Right ventricle myocardium superior (tissue), 1 donor: ENCODE measurements around the gene RHOC. TPM values are rescaled to one million over a fixed set of nuclear protein-coding genes. Genes with fewer than 3 reads are reported as not detected.

Experiments used
- ATAC-seq: fragments of 200-7000 bp; cut with Tn5 transposase; one replicate; pipeline ENCODE4 v1.9.1; 2020; ENCODE audit warnings: mild to moderate bottlenecking; ENCODE audit not compliant: poor library complexity
- DNase-seq: peaks from one replicate; pipeline ENCODE4 v3.0.0-alpha.2; 2020
- intact Hi-C: fragments of 100-400 bp; cut with DNase I; formaldehyde crosslinking; loops from one replicate; pipeline ENCODE4 v1.11.2; 2022
- total RNA-seq: library from RNA; stranded (reverse); fragmentation: NEBNext Ultra II Directional; extraction: Animal tissue kit (Norgen Biotek cat#: 25700); gene quantifications from one replicate; pipeline ENCODE4 v1.2.1, GENCODE V29; 2021
- donor health status: DM: no; HTN: yes; CAD: no; lungs with severe emphysema.

Gene RHOC
- total RNA-seq, 1 donor from 2014 or later = 98.2 TPM

GRCh38 chr1:112693821-112694220 lies 13.1 kb downstream of the RHOC start:
- no peak for ATAC-seq
- intact Hi-C loops = no loop called here
- no peak for DNase-seq

DNA sequence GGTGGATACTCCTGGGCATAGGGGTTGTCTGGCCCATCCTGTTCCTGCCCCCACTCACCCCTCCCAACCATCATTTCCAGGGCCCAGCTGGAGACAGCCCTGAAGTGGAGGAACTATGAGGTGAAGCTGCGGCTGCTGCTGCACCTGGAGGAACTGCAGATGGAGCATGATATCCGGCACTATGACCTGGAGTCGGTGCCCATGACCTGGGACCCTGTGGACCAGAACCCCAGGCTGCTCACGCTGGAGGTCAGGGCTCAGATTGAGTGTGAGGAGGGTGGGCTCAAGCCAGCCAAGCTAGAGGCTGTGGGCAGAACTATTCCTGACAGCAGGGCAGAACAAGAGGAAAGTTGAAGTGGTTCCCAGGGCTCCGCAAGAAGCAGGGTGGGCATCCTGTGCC lies 14.2 kb downstream of the RHOC start:
- ATAC-seq (no peak), DNase-seq (no peak)
- intact Hi-C loops = no loop called here

DNA sequence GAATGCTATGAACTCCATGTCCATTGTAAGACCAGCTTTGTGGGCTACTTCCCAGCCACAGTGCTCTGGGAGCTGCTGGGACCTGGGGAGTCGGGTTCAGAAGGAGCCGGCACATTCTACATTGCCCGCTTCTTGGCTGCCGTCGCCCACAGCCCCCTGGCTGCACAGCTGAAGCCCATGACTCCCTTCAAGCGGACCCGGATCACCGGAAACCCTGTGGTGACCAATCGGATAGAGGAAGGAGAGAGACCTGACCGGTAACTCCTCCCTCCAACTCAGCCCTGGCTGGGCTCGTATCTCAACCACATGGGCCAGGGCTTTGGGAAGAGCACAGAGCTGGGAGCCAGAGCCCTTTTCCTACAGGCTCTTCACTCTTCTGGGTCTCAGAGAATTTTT lies 17.1 kb downstream of the RHOC start:
- DNase-seq = no peak
- intact Hi-C loops = no loop called here
- ATAC-seq = no peak

DNA sequence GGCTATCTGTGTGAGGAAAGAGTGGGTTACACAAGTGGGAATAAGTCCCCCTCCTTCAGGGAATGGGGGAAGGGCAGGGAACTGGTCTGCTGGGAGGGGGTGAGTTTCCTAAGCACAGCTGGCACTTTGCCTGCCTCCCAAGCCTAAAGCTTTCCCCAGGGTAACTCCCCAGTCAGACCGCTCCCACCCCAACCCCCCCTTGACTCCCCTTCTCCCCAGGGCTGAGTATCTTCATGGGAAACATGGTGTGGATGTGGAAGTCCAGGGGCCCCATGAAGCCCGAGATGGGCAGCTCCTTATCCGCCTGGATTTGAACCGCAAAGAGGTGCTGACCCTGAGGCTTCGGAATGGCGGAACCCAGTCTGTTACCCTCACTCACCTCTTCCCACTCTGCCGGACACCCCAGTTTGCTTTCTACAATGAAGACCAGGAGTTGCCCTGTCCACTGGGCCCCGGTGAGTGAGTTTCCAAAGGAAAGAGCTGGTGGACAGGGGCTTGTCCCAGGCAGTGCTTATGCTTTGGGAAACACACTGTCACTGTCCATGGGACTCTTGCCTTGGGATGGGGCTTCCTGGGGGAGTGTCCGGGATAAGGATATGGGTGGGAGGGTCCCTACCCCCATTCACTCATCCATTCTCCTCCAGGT lies 17.6 kb downstream of the RHOC start:
- ATAC-seq (peak; percentile 26), DNase-seq (no peak)
- intact Hi-C loops = no loop called here

GRCh38 chr1:112688781-112689193 lies 18.1 kb downstream of the RHOC start:
- intact Hi-C loops = no loop called here
- ATAC-seq (peak; percentile 56), DNase-seq (peak; percentile 65)

DNA sequence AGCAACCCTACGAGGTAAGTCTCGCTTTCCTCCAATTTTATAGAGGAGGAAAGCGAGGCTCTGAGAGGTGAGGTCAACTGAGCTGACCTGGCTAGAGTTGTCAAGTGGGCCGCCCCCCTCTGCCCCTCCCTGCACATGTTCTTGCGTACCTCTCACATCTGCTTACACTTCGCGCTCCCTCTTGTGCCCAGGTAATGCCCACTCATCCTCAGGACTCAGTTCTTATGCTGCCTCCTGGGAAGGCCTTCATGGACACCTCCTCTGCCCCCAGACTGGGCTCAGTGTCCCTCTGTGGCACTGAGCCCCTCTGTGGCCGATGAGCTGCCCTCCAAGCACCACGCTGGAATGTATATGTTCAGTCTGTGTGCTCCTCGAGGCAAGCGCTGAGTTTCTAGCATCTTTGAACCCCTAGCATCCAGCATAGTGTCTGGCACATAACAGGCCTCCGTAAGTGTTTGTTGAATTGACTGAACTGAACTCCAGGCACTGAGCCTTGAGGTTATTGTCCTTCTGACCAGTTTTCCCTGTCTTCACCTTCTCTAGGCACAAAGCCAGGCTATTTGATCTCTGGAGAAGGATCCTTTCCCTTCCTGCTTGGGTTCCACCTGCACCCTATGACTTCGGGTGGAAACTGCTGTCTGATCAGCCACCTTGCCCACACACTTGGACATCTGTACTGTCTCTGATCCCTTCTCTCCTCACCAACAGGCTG lies 19.0 kb downstream of the RHOC start:
- DNase-seq (no peak), ATAC-seq (no peak)

DNA sequence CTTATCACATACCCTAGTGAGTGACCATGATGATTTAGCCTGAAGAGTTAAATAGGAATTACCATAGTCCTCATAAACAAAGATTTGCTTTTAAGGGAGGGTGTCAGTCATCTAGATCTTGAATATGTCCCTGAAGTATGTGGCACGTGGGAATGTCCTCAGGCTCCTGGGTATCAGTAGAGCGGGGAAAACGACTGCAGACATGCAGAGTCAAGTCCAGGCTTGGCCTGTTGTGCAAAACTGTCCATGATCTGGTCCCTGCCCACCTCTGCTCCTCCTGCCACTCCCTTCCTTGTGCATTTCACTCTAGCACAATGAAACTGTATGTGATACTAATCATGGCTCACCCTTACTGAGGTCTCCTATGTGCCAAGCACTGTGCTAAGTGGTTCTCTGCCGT lies 19.6 kb downstream of the RHOC start:
- DNase-seq (no peak), ATAC-seq (no peak)
- intact Hi-C loops = no loop called here

More for the DNA sequence above, 19.0 kb downstream of the RHOC start:
- intact Hi-C loops = no loop called here

DNA sequence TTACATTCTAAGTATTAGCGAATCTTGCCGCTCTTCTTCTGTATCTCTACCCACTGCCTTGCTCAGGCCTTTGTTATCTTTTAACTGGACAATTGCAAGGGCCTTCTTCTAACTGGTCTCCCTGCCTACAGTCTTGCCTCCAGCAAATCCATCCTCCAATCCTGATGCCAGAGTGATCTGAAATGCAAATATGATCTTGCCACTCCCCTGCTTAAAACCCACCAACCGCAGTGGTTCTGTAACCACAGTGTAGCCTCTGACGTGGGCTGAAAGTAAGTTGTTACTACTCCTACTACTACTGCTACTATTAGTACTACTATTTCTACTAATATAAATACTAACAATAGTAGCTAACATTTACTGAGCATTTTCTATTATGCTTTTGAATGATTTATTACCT lies 20.1 kb downstream of the RHOC start:
- intact Hi-C loops = no loop called here
- no peak for ATAC-seq
- no peak for DNase-seq

- intact Hi-C loops = no loop called here
- ATAC-seq (no peak), DNase-seq (no peak)
These were observed 20.5 kb downstream of the RHOC start for GRCh38 chr1:112686417-112686816.

- ATAC-seq (no peak), DNase-seq (no peak)
- intact Hi-C loops = no loop called here
These were observed 21.0 kb downstream of the RHOC start for GRCh38 chr1:112685913-112686312.

GRCh38 chr1:112678605-112679004 lies 28.3 kb downstream of the RHOC start:
- ATAC-seq = no peak
- DNase-seq = no peak
- intact Hi-C loops = no loop called here

- no peak for DNase-seq
- intact Hi-C loops = no loop called here
- no peak for ATAC-seq
These were observed 29.4 kb downstream of the RHOC start for GRCh38 chr1:112677501-112677900.

DNA sequence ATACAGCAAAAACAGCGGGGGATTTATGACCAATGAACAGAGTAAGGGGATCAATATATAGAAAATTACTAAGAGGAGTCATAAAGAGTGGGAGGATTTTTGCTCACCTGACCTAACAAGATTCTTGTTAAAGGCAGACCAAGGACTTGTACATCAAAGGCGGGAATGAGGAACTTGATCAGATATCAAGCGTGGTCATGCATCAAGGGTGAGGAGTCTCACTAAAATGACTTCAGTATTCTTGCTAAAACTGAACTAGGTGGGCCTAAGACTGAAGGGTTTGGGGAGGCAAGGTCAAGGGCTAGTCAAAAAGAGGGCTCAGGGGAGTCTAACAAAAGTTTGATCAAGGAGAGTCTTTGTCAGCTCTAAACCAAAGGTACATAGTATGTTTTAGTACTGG lies 30.4 kb downstream of the RHOC start:
- ATAC-seq = no peak
- no peak for DNase-seq
- intact Hi-C loops = no loop called here

DNA sequence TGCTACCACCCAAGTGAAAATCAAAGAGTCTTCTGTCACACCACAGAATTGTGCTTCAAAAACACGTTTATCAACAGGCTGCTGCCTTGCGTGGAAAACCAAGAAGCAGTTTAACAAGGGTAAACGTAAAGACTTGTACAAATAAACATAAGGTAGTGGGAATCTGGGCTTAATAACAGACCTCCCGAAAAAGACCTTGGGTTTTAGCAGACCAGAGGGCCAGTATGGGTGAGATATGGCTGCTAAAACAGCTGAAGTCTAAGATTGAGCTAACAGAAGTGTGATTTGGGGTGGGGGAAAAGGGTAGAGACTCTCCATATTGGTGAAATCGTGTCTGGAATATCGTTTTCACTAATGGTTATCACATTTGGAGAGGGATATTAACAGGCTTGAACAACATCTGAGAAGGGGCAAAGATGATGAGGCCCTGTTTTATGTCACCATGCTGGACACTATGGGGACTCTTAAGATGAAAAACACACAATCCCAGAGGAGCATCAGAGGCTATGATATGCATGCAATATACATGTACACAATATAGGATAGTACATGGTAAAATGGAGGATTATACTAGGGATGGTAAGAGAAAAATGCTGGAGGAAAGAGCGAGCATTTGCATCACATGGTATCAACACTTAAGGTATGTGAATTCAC lies 31.1 kb downstream of the RHOC start:
- intact Hi-C loops = loop anchor here (2.0 kb wide), 1 partner anchor 31 kb away; the partner anchor contains the start of gene RHOC
- no peak for ATAC-seq
- no peak for DNase-seq

DNA sequence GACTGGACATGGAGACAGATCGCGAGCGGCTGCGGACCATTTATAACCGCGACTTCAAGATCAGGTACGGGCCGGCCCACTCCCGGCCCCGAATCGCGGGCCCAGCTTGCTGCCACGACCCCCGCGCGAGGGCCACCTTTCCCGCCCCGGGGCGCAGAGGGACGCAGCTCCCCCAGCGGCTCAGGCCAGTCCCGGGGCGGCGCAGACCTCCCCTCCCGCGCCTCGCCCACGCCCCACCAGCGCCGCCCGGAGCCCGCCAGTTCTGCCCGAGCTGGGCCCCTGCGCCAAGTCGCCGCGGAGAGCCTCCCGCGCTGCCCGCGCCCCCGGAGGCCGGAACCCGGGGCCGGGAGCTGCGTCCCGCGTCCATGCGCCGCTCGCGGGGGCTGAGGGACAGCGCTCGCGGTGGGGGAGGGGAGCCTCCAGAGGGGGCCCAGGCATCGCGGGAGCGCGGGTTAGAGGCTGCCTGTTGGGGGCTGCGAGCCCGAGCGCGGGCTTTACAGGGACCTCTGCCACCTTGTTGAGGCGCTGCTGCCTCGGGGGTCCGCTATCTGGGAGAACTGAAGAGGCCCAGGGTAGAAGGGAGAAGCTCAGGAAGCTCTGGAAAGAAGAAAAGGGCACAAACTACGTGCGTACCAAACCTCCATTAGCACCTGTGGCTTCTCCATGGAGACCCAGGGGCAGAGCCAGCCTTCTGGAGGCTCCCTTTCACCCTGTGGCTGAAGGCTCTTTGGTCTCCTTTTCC lies 31.8 kb downstream of the RHOC start:
- intact Hi-C loops = loop anchor here (2.0 kb wide), 1 partner anchor 32 kb away; the partner anchor contains the start of gene RHOC
- ATAC-seq (peak; percentile 79), DNase-seq (peak; percentile 63)

GRCh38 chr1:112674440-112674985 lies 32.4 kb downstream of the RHOC start, which contains the start of gene MOV10:
Gene MOV10 (plus strand): TSS chr1:112674659. CDS start chr1:112674913, 254 bp downstream.
- DNase-seq = peak; percentile 87
- intact Hi-C loops = loop anchor here (2.0 kb wide), 1 partner anchor 32 kb away; the partner anchor contains the start of gene RHOC
- peak; percentile 82 for ATAC-seq

GRCh38 chr1:112673592-112674439 lies 33.1 kb downstream of the RHOC start:
- ATAC-seq = peak; percentile 66
- intact Hi-C loops = loop anchor here (2.0 kb wide), 1 partner anchor 33 kb away; the partner anchor contains the start of gene RHOC
- peak; percentile 74 for DNase-seq

GRCh38 chr1:112672842-112673241 lies 34.1 kb downstream of the RHOC start:
- no peak for ATAC-seq
- intact Hi-C loops = no loop called here
- DNase-seq = no peak
